Measurements from ENCODE around the gene FBXO42.

The FBXO42 gene

GRCh38 chr1:16253332-16253922, 98.9 kb downstream of the FBXO42 start:
- DNase-seq (ENCODE audit: low read depth): no peak

GRCh38 chr1:16252912-16253311, 99.4 kb downstream of the FBXO42 start:
- no peak for TF ChIP-seq CTCF (IDR thresholded peaks at IDR 0.05; ENCODE audit: low read depth, low read length, missing control alignments)
- H3K4me3 ChIP-seq (ENCODE audit: low read depth, low read length): no peak overlapping the region
- DNase-seq (ENCODE audit: low read depth): no peak

More at GRCh38 chr1:16253332-16253922, 98.9 kb downstream of the FBXO42 start:
- no peak overlapping the region for H3K4me3 ChIP-seq (ENCODE audit: low read depth, low read length)
- TF ChIP-seq CTCF (IDR thresholded peaks at IDR 0.05; ENCODE audit: low read depth, low read length, missing control alignments): no peak

DNA sequence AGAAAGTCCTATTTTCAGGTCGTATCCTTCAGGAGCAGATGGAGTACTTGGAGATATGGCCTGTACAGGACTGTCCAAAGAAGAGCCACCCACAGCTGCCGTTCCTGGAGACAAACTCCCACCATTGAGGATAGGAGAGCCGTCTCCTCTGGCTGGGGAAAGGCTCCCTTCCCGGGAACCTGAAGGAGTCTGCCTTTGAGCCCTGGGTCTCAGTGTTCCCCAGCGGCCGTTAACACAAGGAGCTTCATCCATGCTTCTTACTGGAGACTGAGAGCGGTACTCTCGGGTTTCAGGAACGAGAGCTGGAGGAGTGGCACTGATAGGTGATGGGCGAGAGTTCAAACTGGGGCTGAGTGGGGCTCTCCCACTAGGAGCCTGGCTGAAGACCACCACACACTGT, 100.9 kb downstream of the FBXO42 start:
- no peak for TF ChIP-seq CTCF (IDR thresholded peaks at IDR 0.05; ENCODE audit: low read depth, low read length, missing control alignments)
- no peak for DNase-seq (ENCODE audit: low read depth)

DNA sequence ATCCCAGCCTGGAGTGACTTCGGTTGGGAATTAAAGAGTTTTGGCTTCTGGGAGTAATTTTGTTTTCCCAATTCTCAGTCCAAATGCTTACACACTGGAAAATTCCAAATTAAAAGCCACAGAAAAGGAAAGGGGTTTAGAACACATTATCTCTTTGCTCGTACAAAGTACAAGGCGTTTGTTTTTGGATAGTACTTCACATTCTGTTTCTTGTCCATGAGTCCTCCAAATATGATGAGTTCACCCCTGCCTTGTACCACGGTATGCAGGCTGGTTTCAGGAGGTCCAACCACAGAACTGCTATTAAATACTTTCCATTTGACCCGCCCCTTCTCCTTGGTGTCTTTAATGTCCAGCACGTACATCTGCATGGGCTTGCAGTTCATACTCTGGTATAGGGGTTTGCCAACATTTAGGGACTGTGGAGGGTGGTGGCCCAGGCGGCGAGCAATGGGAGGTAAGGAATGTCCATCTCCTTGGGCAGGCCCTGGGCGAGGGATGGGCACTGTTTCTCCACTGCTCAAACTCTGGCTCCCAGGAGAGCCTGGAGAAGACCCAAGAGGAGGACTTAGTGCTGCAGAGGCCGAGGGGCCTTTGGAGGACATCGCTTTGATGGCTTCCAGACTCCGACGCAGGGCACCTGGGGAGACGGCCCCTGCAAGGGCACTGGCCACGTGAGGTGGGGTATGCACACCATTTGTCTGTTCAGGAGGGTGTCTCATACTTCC, 101.6 kb downstream of the FBXO42 start:
- DNase-seq (ENCODE audit: low read depth): no peak
- H3K4me3 ChIP-seq (ENCODE audit: low read depth, low read length): no peak overlapping the region
- no peak for TF ChIP-seq CTCF (IDR thresholded peaks at IDR 0.05; ENCODE audit: low read depth, low read length, missing control alignments)

More for the DNA sequence above, 100.9 kb downstream of the FBXO42 start:
- no peak overlapping the region for H3K4me3 ChIP-seq (ENCODE audit: low read depth, low read length)

- DNase-seq (ENCODE audit: low read depth): no peak
- TF ChIP-seq CTCF (IDR thresholded peaks at IDR 0.05; ENCODE audit: low read depth, low read length, missing control alignments): no peak
- H3K4me3 ChIP-seq (ENCODE audit: low read depth, low read length): no peak overlapping the region
Observed at GRCh38 chr1:16249596-16250241, 102.6 kb downstream of the FBXO42 start.

GRCh38 chr1:16248603-16249516, 103.4 kb downstream of the FBXO42 start:
- no peak for DNase-seq (ENCODE audit: low read depth)
- TF ChIP-seq CTCF (IDR thresholded peaks at IDR 0.05; ENCODE audit: low read depth, low read length, missing control alignments): no peak
- no peak overlapping the region for H3K4me3 ChIP-seq (ENCODE audit: low read depth, low read length)

Data from GM12864 (cell line).